ENCODE results near the gene INHA. TPM values are rescaled to one million over a fixed set of nuclear protein-coding genes. Genes with fewer than 3 reads are reported as not detected.

INHA gene
- total RNA-seq, 1 donor from 2014 or later = not detected

DNA sequence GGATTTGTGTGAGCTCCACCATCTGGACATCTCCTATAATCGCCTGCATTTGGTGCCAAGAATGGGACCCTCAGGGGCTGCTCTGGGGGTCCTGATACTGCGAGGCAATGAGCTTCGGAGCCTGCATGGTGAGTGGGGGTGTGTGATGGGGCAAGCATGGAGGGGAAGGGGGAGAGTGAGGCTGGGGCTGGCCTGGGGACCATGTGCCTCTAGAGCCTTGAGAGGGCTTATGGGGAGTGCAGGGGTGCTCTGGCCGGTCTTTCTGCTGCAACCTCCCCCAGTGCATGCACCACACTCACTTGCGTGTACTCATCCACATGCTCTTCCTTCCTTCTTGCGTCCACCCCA lies 33.5 kb downstream of the INHA start:
- peaks cover 7% of the 10 kb centered on the region for H3K4me1 Mint-ChIP-seq (ENCODE audit: low read depth, unreplicated experiment)
- no peak overlapping the region for H3K27ac Mint-ChIP-seq (ENCODE audit: unreplicated experiment)
- H3K36me3 Mint-ChIP-seq (ENCODE audit: unreplicated experiment) = peaks cover 5% of the 10 kb centered on the region
- peaks cover 9% of the 10 kb centered on the region for H3K27me3 Mint-ChIP-seq (ENCODE audit: unreplicated experiment)
- peaks cover 7% of the 10 kb centered on the region for H3K9me3 Mint-ChIP-seq (ENCODE audit: unreplicated experiment)
- H3K4me3 Mint-ChIP-seq (ENCODE audit: unreplicated experiment) = no peak overlapping the region
- TF ChIP-seq, protein P1, sequence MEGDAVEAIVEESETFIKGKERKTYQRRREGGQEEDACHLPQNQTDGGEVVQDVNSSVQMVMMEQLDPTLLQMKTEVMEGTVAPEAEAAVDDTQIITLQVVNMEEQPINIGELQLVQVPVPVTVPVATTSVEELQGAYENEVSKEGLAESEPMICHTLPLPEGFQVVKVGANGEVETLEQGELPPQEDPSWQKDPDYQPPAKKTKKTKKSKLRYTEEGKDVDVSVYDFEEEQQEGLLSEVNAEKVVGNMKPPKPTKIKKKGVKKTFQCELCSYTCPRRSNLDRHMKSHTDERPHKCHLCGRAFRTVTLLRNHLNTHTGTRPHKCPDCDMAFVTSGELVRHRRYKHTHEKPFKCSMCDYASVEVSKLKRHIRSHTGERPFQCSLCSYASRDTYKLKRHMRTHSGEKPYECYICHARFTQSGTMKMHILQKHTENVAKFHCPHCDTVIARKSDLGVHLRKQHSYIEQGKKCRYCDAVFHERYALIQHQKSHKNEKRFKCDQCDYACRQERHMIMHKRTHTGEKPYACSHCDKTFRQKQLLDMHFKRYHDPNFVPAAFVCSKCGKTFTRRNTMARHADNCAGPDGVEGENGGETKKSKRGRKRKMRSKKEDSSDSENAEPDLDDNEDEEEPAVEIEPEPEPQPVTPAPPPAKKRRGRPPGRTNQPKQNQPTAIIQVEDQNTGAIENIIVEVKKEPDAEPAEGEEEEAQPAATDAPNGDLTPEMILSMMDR (IDR thresholded peaks at IDR 0.05; ENCODE audit: partially characterized antibody, unreplicated experiment) = no peak
- no peak for DNase-seq

DNA sequence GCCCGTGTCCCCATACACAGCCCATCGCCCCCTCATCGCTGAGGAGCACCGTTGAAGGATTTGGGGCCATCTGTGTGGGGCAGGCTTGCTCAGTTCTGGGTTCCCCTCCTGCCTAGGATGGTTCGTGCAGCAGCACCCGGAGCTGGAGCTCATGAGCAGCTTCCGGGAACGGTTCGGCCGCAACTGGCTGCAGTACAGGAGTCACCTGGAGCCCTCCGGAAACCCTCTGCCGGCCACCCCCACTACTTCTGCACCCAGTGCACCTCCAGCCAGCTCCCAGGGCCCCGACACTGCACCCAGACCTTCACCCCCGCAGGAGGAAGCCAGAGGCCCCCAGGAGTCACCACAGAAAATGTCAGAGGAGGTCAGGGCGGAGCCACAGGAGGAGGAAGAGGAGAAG lies 35.8 kb downstream of the INHA start:
- DNase-seq = no peak
- no peak overlapping the region for H3K4me3 Mint-ChIP-seq (ENCODE audit: unreplicated experiment)
- H3K36me3 Mint-ChIP-seq (ENCODE audit: unreplicated experiment) = peaks cover 5% of the 10 kb centered on the region
- peaks cover 7% of the 10 kb centered on the region for H3K4me1 Mint-ChIP-seq (ENCODE audit: low read depth, unreplicated experiment)
- TF ChIP-seq, protein P1 (IDR thresholded peaks at IDR 0.05; ENCODE audit: partially characterized antibody, unreplicated experiment) = no peak
- H3K9me3 Mint-ChIP-seq (ENCODE audit: unreplicated experiment) = peaks cover 7% of the 10 kb centered on the region
- H3K27me3 Mint-ChIP-seq (ENCODE audit: unreplicated experiment) = peaks cover 9% of the 10 kb centered on the region
- H3K27ac Mint-ChIP-seq (ENCODE audit: unreplicated experiment) = no peak overlapping the region

DNA sequence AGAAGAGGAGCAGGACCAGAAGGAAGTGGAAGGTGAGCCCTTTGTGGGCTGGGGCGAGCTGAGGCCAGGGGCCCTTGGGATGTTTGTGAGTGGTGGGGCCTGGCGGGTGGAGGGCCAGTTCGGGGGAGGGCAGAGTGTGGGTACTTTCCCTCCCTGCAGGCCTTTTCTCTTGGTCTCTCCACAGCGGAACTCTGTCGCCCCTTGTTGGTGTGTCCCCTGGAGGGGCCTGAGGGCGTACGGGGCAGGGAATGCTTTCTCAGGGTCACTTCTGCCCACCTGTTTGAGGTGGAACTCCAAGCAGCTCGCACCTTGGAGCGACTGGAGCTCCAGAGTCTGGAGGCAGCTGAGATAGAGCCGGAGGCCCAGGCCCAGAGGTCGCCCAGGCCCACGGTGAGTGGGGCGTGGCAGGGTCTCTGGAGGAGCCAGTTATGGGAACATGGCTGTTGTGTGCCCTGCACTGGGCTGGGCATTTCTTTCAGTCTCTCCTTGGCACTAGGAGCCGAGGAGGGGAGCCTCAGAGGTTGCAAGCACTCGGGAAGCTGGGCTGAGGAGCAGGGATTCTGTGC lies 36.4 kb downstream of the INHA start:
- Mint-ChIP-seq H3K27ac (ENCODE audit: unreplicated experiment) (no peak overlapping the region), H3K27me3 (ENCODE audit: unreplicated experiment) (peaks cover 9% of the 10 kb centered on the region), H3K9me3 (ENCODE audit: unreplicated experiment) (peaks cover 7% of the 10 kb centered on the region), H3K36me3 (ENCODE audit: unreplicated experiment) (peaks cover 5% of the 10 kb centered on the region), H3K4me3 (ENCODE audit: unreplicated experiment) (no peak overlapping the region), H3K4me1 (ENCODE audit: low read depth, unreplicated experiment) (peaks cover 7% of the 10 kb centered on the region)
- no peak for DNase-seq
- TF ChIP-seq, protein P1 (IDR thresholded peaks at IDR 0.05; ENCODE audit: partially characterized antibody, unreplicated experiment) = no peak

DNA sequence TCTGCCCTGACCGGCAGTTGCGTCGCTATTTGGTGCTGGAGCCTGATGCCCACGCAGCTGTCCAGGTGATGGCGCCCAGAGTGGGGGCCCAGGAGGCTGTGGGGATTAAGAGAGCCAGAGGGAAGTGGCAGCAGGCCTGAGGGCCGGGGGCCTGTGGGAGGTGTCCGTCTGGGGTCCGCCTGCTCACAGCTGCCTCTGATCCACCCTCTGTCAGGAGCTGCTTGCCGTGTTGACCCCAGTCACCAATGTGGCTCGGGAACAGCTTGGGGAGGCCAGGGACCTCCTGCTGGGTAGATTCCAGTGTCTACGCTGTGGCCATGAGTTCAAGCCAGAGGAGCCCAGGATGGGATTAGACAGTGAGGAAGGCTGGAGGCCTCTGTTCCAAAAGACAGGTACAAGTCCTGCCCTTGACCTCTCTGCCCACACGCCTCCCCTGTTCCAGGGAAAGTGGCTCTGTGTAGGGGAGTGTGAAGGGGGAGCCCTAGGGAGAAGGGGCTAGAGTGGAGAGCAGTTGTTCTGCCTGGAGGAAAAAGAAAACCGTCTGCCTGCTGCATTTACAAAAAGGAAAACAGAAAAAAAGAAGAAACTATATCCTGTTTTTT lies 37.1 kb downstream of the INHA start:
- H3K9me3 Mint-ChIP-seq (ENCODE audit: unreplicated experiment) = peaks cover 7% of the 10 kb centered on the region

DNA sequence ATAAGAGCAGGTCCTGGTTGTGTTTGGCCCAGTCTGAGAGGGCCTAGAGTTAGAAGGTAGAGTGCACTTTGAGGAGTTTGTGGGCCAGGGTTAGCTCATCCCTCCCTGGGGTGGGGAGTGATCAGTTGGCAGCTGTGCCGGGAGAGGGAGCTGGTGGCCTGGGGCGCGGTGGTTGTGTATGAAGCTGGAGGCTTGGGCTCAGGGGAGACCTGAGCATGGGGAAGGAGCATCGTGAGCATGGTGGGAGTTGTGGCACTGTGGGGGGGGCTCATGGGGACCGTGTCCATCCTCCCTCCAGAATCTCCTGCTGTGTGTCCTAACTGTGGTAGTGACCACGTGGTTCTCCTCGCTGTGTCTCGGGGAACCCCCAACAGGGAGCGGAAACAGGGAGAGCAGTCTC lies 39.2 kb downstream of the INHA start:
- DNase-seq = no peak
- peaks cover 6% of the 10 kb centered on the region for H3K9me3 Mint-ChIP-seq (ENCODE audit: unreplicated experiment)
- no peak overlapping the region for H3K4me3 Mint-ChIP-seq (ENCODE audit: unreplicated experiment)
- TF ChIP-seq, protein P1 (IDR thresholded peaks at IDR 0.05; ENCODE audit: partially characterized antibody, unreplicated experiment) = no peak
- peaks cover 14% of the 10 kb centered on the region for H3K4me1 Mint-ChIP-seq (ENCODE audit: low read depth, unreplicated experiment)
- peaks cover 2% of the 10 kb centered on the region for H3K27me3 Mint-ChIP-seq (ENCODE audit: unreplicated experiment)
- H3K36me3 Mint-ChIP-seq (ENCODE audit: unreplicated experiment) = no peaks in the 10 kb centered on the region
- peak overlapping the region; percentile 4 for H3K27ac Mint-ChIP-seq (ENCODE audit: unreplicated experiment)

More for the DNA sequence above, 37.1 kb downstream of the INHA start:
- TF ChIP-seq, protein P1 (IDR thresholded peaks at IDR 0.05; ENCODE audit: partially characterized antibody, unreplicated experiment) = no peak
- H3K27me3 Mint-ChIP-seq (ENCODE audit: unreplicated experiment) = peaks cover 4% of the 10 kb centered on the region
- peak; percentile 44 for DNase-seq
- peaks cover 7% of the 10 kb centered on the region for H3K4me1 Mint-ChIP-seq (ENCODE audit: low read depth, unreplicated experiment)
- peak overlapping the region; percentile 55 for H3K27ac Mint-ChIP-seq (ENCODE audit: unreplicated experiment)
- peaks cover 5% of the 10 kb centered on the region for H3K36me3 Mint-ChIP-seq (ENCODE audit: unreplicated experiment)
- H3K4me3 Mint-ChIP-seq (ENCODE audit: unreplicated experiment) = no peak overlapping the region

Measured in glutamatergic neuron (in vitro differentiated cells).